GM12874 (cell line): ENCODE data around the gene CHAF1A.

ENCODE experiments used
- CTCF ChIP-seq: IDR thresholded peaks from 2 replicates; pipeline ENCODE4 v1.5.1; 2011; ENCODE audit warnings: low read depth, mild to moderate bottlenecking, control low read depth, low read length, moderate library complexity; ENCODE audit not compliant: insufficient read depth

Gene CHAF1A

GRCh38 chr19:4363571-4364304 is 38.7 kb upstream of the CHAF1A start:
- no peak for TF ChIP-seq CTCF

GRCh38 chr19:4365341-4365740 is 37.1 kb upstream of the CHAF1A start:
- no peak for TF ChIP-seq CTCF

GRCh38 chr19:4365791-4366665 is 36.4 kb upstream of the CHAF1A start:
- TF ChIP-seq CTCF = no peak

GRCh38 chr19:4366666-4367335 is 35.6 kb upstream of the CHAF1A start:
- no peak for TF ChIP-seq CTCF

GRCh38 chr19:4367336-4367723 is 35.1 kb upstream of the CHAF1A start:
- TF ChIP-seq CTCF = no peak

- no peak for TF ChIP-seq CTCF
Measured at GRCh38 chr19:4367781-4368127, 34.7 kb upstream of the CHAF1A start.

- TF ChIP-seq CTCF = no peak
Measured at GRCh38 chr19:4368128-4368820, 34.2 kb upstream of the CHAF1A start.
